Natural killer cell (primary cell): ENCODE results near the gene PCSK5. TPM values are rescaled to one million over a fixed set of nuclear protein-coding genes. Genes with fewer than 3 reads are reported as not detected.

ENCODE experiments used
- ATAC-seq, 3 donors: fragments of 150-1000 bp in 2 of 3; fragments of 200-7000 bp in 1 of 3; cut with Tn5 transposase; 1 replicate in 1 of 3; 2 replicates in 2 of 3; pipeline ENCODE4 v1.10.0; 2021; ENCODE audit warnings: mild to moderate bottlenecking in 2 of 3, moderate library complexity in 2 of 3
- DNase-seq, 2 donors: peaks; one replicate each; pipeline versions ENCODE4 v3.0.0 to v3.0.0-alpha.2; 2013 to 2021; ENCODE audit warnings: mixed read lengths in 1 of 2
- H3K27ac ChIP-seq: one replicate; pipeline ENCODE4 v1.5.1; 2013; ENCODE audit warnings: mild to moderate bottlenecking, low read length
- H3K27me3 ChIP-seq: one replicate; pipeline ENCODE4 v1.6.1; 2013; ENCODE audit warnings: low read length; ENCODE audit not compliant: control insufficient read depth, insufficient read depth
- H3K36me3 ChIP-seq: one replicate; pipeline ENCODE4 v1.6.1; 2013; ENCODE audit warnings: low read length; ENCODE audit not compliant: control insufficient read depth, insufficient read depth
- H3K4me1 ChIP-seq: one replicate; pipeline ENCODE4 v1.6.1; 2013; ENCODE audit warnings: low read length; ENCODE audit not compliant: control insufficient read depth, insufficient read depth
- H3K4me3 ChIP-seq: one replicate; pipeline ENCODE4 v1.5.1; 2013; ENCODE audit warnings: low read length
- H3K9me3 ChIP-seq: one replicate; pipeline ENCODE4 v1.6.1; 2013; ENCODE audit warnings: low read length; ENCODE audit not compliant: control insufficient read depth, insufficient read depth
- H3K27ac Mint-ChIP-seq, 2 donors: one replicate each; pipeline ENCODE4 v1.8.0; 2022; ENCODE audit warnings: mild to moderate bottlenecking in 2 of 2, mixed read lengths in 2 of 2, moderate library complexity in 1 of 2
- H3K27me3 Mint-ChIP-seq, 2 donors: one replicate each; pipeline ENCODE4 v1.8.0; 2022; ENCODE audit warnings: low read depth in 2 of 2, mixed read lengths in 2 of 2
- H3K36me3 Mint-ChIP-seq: one replicate; pipeline ENCODE4 v1.8.0; 2022; ENCODE audit warnings: mixed read lengths
- H3K4me1 Mint-ChIP-seq, 2 donors: one replicate each; pipeline ENCODE4 v1.8.0; 2022; ENCODE audit warnings: mixed read lengths in 2 of 2
- H3K4me3 Mint-ChIP-seq: one replicate; pipeline ENCODE4 v1.8.0; 2022; ENCODE audit warnings: mild to moderate bottlenecking, moderate library complexity, mixed read lengths
- H3K9me3 Mint-ChIP-seq, 2 donors: one replicate each; pipeline ENCODE4 v1.8.0; 2022; ENCODE audit warnings: mixed read lengths in 2 of 2
- WGBS: methylation state at CpG from one replicate; pipeline ENCODE4 v1.1.7; 2013; ENCODE audit warnings: missing lambda C conversion rate; ENCODE audit not compliant: insufficient coverage; 5-methylcytosine and 5-hydroxymethylcytosine counted together
- intact Hi-C: fragments of 100-400 bp; cut with micrococcal nuclease; formaldehyde crosslinking; loops from one replicate; pipeline ENCODE4 v1.14.2; 2022
- total RNA-seq, 4 donors: library from RNA; stranded (reverse); fragments of 120-200 nt in 1 of 4; gene quantifications; one replicate each; pipeline versions ENCODE4 v1.2.3 to v1.2.4, GENCODE V29; 2013 to 2022
- TF ChIP-seq, protein P1 (sequence below): fragments of 200-600 bp; IDR thresholded peaks from one replicate; pipeline ENCODE4 v1.8.0; 2022; ENCODE audit warnings: antibody characterized with exemption

PCSK5 gene
- total RNA-seq, 3 donors from 2014 or later (not counting 1 experiment from before 2014, with no cell fraction given): 2.4 to 13.2 (median 5.7) TPM

GRCh38 chr9:76266649-76267283, 376.3 kb downstream of the PCSK5 start:
- ATAC-seq (no peak), DNase-seq (no peak)
- TF ChIP-seq, protein P1, sequence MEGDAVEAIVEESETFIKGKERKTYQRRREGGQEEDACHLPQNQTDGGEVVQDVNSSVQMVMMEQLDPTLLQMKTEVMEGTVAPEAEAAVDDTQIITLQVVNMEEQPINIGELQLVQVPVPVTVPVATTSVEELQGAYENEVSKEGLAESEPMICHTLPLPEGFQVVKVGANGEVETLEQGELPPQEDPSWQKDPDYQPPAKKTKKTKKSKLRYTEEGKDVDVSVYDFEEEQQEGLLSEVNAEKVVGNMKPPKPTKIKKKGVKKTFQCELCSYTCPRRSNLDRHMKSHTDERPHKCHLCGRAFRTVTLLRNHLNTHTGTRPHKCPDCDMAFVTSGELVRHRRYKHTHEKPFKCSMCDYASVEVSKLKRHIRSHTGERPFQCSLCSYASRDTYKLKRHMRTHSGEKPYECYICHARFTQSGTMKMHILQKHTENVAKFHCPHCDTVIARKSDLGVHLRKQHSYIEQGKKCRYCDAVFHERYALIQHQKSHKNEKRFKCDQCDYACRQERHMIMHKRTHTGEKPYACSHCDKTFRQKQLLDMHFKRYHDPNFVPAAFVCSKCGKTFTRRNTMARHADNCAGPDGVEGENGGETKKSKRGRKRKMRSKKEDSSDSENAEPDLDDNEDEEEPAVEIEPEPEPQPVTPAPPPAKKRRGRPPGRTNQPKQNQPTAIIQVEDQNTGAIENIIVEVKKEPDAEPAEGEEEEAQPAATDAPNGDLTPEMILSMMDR: no peak
- Histone ChIP-seq H3K27ac (no peak overlapping the region), H3K36me3 (no peaks in the 10 kb centered on the region), H3K9me3 (no peaks in the 10 kb centered on the region), H3K4me1 (no peaks in the 10 kb centered on the region), H3K27me3 (no peaks in the 10 kb centered on the region), H3K4me3 (no peak overlapping the region)
- Mint-ChIP-seq H3K27me3 (peaks cover 0 to 4% of the 10 kb centered on the region in 2 donors), H3K4me3 (no peak overlapping the region), H3K36me3 (no peaks in the 10 kb centered on the region), H3K27ac (no peak overlapping the region), H3K4me1 (no peaks in the 10 kb centered on the region), H3K9me3 (peaks cover 0 to 3% of the 10 kb centered on the region in 2 donors)
- WGBS: 92% methylated on average over 1 of the region's 1 CpG
- intact Hi-C loops: no loop called here

DNA sequence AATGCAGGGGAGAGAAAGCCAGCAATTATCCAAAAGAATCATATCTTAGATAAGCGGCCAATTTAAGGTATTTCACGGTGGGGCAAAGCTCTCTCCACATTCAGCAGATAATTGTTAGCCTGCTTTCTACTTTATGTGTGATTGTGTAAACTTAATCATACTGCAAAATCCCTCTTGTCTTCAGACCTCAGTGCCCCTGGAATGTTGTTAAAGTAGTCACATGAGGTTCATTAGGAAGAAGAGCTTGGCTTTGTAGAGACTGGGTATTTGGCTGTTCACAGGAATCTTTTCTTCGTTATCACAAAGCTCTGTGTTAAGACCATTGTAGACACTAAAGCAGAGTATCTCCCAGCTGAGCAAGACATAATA, 376.8 kb downstream of the PCSK5 start:
- intact Hi-C loops: no loop called here
- H3K9me3 Mint-ChIP-seq: peaks cover 0 to 3% of the 10 kb centered on the region in 2 donors
- no peaks in the 10 kb centered on the region for H3K4me1 ChIP-seq
- H3K36me3 ChIP-seq: no peaks in the 10 kb centered on the region
- H3K4me1 Mint-ChIP-seq: no peaks in the 10 kb centered on the region
- H3K27ac Mint-ChIP-seq: no peak overlapping the region
- H3K9me3 ChIP-seq: no peaks in the 10 kb centered on the region
- no peak for DNase-seq
- WGBS: 90% methylated on average over 3 of the region's 3 CpGs
- no peak overlapping the region for H3K4me3 Mint-ChIP-seq
- no peaks in the 10 kb centered on the region for H3K27me3 ChIP-seq
- peaks cover 0 to 4% of the 10 kb centered on the region in 2 donors for H3K27me3 Mint-ChIP-seq
- TF ChIP-seq, protein P1: no peak
- H3K4me3 ChIP-seq: no peak overlapping the region
- H3K36me3 Mint-ChIP-seq: no peaks in the 10 kb centered on the region
- H3K27ac ChIP-seq: no peak overlapping the region
- ATAC-seq: no peak

GRCh38 chr9:76269789-76270188, 379.3 kb downstream of the PCSK5 start:
- TF ChIP-seq, protein P1: no peak
- ATAC-seq (no peak), DNase-seq (no peak)
- no peaks in the 10 kb centered on the region for H3K27me3 ChIP-seq
- no peak overlapping the region for H3K27ac Mint-ChIP-seq
- no peaks in the 10 kb centered on the region for H3K36me3 Mint-ChIP-seq
- H3K4me1 ChIP-seq: no peaks in the 10 kb centered on the region
- H3K4me1 Mint-ChIP-seq: no peaks in the 10 kb centered on the region
- no peaks in the 10 kb centered on the region for H3K27me3 Mint-ChIP-seq
- H3K4me3 ChIP-seq: no peak overlapping the region
- H3K36me3 ChIP-seq: no peaks in the 10 kb centered on the region
- no peak overlapping the region for H3K27ac ChIP-seq
- no peaks in the 10 kb centered on the region for H3K9me3 ChIP-seq
- no peaks in the 10 kb centered on the region for H3K9me3 Mint-ChIP-seq
- no peak overlapping the region for H3K4me3 Mint-ChIP-seq
- intact Hi-C loops: no loop called here
- WGBS: 87% methylated on average over 2 of the region's 2 CpGs

- Histone ChIP-seq H3K27me3 (no peaks in the 10 kb centered on the region), H3K9me3 (no peaks in the 10 kb centered on the region), H3K4me3 (no peak overlapping the region), H3K27ac (no peak overlapping the region), H3K4me1 (no peaks in the 10 kb centered on the region), H3K36me3 (no peaks in the 10 kb centered on the region)
- no peaks in the 10 kb centered on the region for H3K4me1 Mint-ChIP-seq
- TF ChIP-seq, protein P1: no peak
- H3K4me3 Mint-ChIP-seq: no peak overlapping the region
- ATAC-seq (no peak), DNase-seq (no peak)
- H3K36me3 Mint-ChIP-seq: no peaks in the 10 kb centered on the region
- no CpG with 5 or more reads among the region's 1 CpG for WGBS
- no peaks in the 10 kb centered on the region for H3K9me3 Mint-ChIP-seq
- intact Hi-C loops: no loop called here
- H3K27ac Mint-ChIP-seq: no peak overlapping the region
- no peaks in the 10 kb centered on the region for H3K27me3 Mint-ChIP-seq
Observed at GRCh38 chr9:76271755-76272154, 381.3 kb downstream of the PCSK5 start.
